ENCODE results near the gene DEXI. TPM values are rescaled to one million over a fixed set of nuclear protein-coding genes. Genes with fewer than 3 reads are reported as not detected.

The DEXI gene
- total and polyA plus RNA-seq, 9 of the 15 experiments (the other 6 are each of a cell fraction or from before 2014, with no cell fraction given), result 2.9 to 40.1 (median 22.0) TPM

DNA sequence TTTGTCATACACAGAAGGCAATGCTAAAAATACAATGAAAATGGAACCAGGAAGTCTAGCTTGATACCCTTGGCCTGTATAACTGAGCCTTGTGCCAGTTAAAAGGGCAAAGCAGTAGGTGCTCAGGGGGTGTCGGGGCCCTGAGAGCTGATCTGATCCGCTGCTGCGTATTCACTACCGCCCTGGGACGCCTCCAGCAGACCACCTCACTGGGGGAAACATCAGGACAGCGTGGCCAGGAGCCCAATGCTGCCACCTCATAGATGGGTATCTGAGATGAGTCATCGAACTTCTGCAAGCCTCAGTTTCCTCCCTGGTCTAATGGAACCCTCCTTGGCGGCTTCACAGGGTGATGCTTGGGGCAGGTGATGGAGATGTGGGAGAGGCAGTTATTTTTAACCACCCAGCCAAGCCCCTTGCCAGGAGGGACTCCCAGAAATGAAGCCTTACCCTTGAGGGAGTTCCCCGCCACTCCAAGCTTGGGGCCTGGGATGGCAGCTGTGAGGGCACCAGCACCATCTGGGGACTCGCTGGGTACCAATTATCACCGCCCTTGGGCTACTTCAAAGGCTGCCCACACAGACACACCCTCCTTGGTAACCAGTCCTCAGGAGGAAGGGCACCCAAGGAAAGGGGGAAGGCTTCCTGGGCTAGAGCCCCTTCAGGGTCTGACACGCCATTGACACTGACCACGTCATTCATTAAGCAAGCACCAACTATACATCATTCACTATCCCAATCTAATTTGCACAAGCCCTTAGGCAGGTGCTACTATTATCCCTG, 7.8 kb downstream of the DEXI start:
- intact Hi-C loops (cut with micrococcal nuclease) (no loop called here), in situ Hi-C loops (cut with MboI) (loop anchor here (10.0 kb wide), 1 partner anchor 680 kb away; no protein-coding TSS in a partner anchor)
- Histone ChIP-seq H3K27ac (ENCODE audit: extremely low read depth, low read depth, low read length) (no peak overlapping the region), H3K4me1 (replicated peaks in 1 of 2; ENCODE audit: control insufficient read depth in 2 of 2, insufficient read depth in 2 of 2, low read length in 2 of 2) (peaks cover 5 to 21% of the 10 kb centered on the region in 2 experiments; a peak in 4 of 5 replicates), H3K79me2 (ENCODE audit: control insufficient read depth, insufficient read depth, low read length) (peaks cover 36% of the 10 kb centered on the region), H3K4me3 (no peak overlapping the region), H3K9me3 (replicated peaks; ENCODE audit: control insufficient read depth, insufficient read depth, low read depth, low read length) (no peaks in the 10 kb centered on the region), H3K4me2 (ENCODE audit: insufficient read depth, low read length) (no peak overlapping the region), H3K36me3 (ENCODE audit: control insufficient read depth, insufficient read depth, low read length) (peaks cover 54% of the 10 kb centered on the region), H3K27me3 (ENCODE audit: control insufficient read depth in 2 of 2, insufficient read depth in 2 of 2, low read length in 2 of 2) (no peaks in the 10 kb centered on the region), H2AFZ (ENCODE audit: low read depth, low read length) (no peak overlapping the region), H3K9me1 (ENCODE audit: control insufficient read depth, insufficient read depth, low read length) (peaks cover 8% of the 10 kb centered on the region), H3K9ac (ENCODE audit: insufficient read depth in 1 of 2, low read depth in 2 of 2, low read length in 2 of 2) (no peak overlapping the region), H4K20me1 (replicated peaks; ENCODE audit: control insufficient read depth, insufficient read depth, low read length) (peaks cover 47% of the 10 kb centered on the region)
- ChIA-PET POLR2A (interaction anchor here (1.6 kb wide), 1 partner anchor 12 kb away, joined by 5 read pairs; no protein-coding TSS in a partner anchor), CTCF (ENCODE audit: low intra/inter-chr PET ratio) (no interaction called here)
- FAIRE-seq, result no peak
- BruUV-seq (replicated peaks), result no TSS peak
- TF ChIP-seq CBFB (CRISPR knock-in tag; IDR thresholded peaks at IDR 0.05), result no peak
- TF ChIP-seq ILK (tag; IDR thresholded peaks at IDR 0.05; ENCODE audit: borderline replicate concordance, low read depth), result no peak
- no peak for TF ChIP-seq NR2C1 (IDR thresholded peaks at IDR 0.05)
- TF ChIP-seq NR2C1 (tag; IDR thresholded peaks at IDR 0.05), result no peak
- TF ChIP-seq PTBP1 (IDR thresholded peaks at IDR 0.05; ENCODE audit: low read depth, low read length), result no peak
- TF ChIP-seq, protein P1, sequence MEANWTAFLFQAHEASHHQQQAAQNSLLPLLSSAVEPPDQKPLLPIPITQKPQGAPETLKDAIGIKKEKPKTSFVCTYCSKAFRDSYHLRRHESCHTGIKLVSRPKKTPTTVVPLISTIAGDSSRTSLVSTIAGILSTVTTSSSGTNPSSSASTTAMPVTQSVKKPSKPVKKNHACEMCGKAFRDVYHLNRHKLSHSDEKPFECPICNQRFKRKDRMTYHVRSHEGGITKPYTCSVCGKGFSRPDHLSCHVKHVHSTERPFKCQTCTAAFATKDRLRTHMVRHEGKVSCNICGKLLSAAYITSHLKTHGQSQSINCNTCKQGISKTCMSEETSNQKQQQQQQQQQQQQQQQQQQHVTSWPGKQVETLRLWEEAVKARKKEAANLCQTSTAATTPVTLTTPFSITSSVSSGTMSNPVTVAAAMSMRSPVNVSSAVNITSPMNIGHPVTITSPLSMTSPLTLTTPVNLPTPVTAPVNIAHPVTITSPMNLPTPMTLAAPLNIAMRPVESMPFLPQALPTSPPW (CRISPR knock-in tag; IDR thresholded peaks at IDR 0.05), result no peak
- no peak for TF ChIP-seq EWSR1 (IDR thresholded peaks at IDR 0.05; ENCODE audit: borderline replicate concordance, low read depth, partially characterized antibody)
- no peak for TF ChIP-seq POLR3G (IDR thresholded peaks at IDR 0.05; ENCODE audit: extremely low read depth, insufficient read length, insufficient replicate concordance)
- TF ChIP-seq HIVEP1 (CRISPR knock-in tag; IDR thresholded peaks at IDR 0.05), result no peak
- 90% methylated on average over 11 of the region's 13 CpGs for WGBS (ENCODE audit: insufficient coverage, low coverage, missing lambda C conversion rate)
- no peak for ATAC-seq
- DNase-seq (ENCODE audit: extremely low read depth in 1 of 4, low spot score in 3 of 4), result no peak

Data from K562 (cell line).